DMS 273 (cell line): ENCODE measurements around the gene EPS8.

Experiments
- DNase-seq: peaks from one replicate; lab custom pipeline; 2025; ENCODE audit not compliant: unreplicated experiment; lab: John Stamatoyannopoulos, UW

The EPS8 gene

DNA sequence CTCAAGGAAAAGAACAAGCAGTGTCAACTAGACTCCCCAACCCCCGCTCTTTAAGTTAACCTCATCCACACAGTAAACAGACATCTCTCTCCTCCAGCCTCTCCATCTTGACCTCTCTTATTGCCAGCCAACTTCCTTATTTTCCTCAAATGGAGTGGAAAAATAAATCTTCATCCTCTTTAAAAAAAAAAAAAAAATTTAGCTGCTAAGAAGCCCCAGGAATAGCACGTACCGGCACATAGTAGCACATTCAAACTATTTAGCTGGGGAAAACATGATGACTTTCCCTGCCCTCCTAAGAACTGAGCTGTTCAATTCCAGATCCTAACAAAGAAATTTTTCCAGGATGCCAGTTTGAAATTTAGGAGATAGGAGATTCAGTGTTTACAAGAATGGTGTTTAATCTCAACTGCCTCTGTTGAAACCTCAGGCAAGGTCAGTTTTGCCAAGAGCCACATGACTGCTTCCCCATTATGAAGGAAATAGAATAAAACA is 90.8 kb downstream of the EPS8 start:
- no peak for DNase-seq

DNA sequence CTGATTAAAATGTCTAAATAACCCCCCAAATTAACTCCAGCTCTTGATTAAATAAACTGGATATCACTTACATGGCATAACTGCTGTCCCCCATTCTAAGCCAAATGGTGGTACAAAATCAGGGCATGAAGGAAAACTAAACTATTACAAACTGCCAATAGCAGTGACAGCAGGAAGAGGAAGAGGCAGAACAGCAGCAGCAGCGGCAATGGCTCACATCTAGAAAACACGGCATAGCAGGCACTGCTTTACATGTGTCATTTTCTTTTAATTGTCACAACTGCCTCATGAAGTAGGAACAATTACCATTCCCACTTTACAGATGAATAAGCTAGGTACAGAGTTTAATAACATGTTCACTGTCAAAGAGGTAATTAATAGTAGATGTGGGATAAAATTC is 92.0 kb downstream of the EPS8 start:
- no peak for DNase-seq

- DNase-seq = no peak
Observed at GRCh38 chr12:15693228-15693911, 95.8 kb downstream of the EPS8 start.

GRCh38 chr12:15691388-15691787 is 97.8 kb downstream of the EPS8 start:
- no peak for DNase-seq

- DNase-seq = no peak
Observed at GRCh38 chr12:15690320-15690719, 98.9 kb downstream of the EPS8 start.

DNA sequence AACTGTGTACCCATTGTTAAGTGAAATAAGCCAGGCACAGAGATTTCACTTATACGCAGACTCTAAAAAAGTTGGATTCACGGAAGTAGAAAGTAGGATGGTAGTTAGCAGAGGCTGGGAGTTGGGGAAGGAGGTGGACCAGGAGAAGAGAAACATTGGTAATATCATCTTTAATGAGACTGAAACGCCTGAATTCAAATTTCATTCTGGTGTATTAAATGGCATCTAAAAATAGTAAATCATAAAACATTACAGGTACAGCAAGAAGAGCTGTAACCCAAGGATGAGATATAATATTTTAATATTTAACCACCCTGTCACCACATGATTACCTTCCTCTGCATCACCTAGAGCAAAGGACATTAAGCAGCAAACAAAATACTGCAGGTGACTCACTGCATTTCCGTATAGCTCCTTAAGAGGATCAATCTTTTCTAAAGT is 99.4 kb downstream of the EPS8 start:
- DNase-seq = no peak

DNA sequence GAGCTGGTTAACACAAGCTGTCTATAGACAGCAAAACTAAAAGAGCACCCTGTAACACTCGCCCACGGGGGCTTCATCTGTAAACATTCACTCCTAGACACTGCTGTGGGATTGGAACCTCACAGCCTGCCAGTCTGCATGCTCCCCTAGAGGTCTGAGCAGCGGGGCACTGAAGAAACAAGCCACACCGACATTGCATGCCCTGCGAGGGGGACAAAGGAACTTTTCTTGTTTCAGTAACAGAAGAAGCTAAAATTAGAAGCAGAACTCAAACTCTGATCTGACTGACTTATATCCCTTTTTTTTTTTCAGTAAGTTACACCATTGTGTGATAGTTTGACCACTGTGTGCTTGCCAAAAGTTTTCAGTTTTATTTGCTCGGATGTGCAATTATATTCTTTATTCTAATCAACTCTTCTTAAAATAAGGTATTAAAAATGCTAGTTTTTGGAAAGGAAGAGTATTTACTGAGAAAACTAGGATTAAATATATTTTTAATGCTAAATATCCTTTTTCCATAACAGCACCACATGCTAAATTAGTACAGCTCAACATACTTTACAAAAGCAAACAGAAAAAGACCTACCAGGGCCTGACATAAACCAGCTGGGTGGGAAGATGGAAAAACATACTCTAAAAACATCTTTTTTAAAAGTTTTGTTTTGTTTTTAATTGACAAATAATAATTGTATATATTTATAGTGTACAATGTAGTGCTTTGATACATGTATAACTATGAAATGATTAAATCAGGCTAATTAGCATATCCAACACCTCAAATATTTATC is 100.2 kb downstream of the EPS8 start:
- no peak for DNase-seq

- DNase-seq = peak; percentile 7
Observed at GRCh38 chr12:15688202-15688736, 100.9 kb downstream of the EPS8 start.

DNA sequence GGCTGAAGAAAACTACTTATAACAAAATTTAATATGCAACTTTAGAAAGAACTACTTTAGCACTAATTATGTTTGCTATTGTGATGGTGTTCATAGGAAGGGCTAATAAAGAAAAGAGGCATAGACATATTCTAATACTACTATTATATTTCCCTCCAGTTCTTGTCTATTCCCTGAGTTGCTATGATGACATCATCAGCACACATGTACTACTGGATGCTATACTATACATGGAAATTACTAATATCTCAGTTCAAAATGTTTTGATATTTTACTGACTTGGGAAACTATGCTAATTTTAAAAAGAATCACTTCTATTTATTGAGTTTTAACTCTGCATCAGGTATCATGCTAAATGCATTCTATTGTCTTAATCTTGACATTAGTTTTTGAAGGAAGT is 101.6 kb downstream of the EPS8 start:
- DNase-seq = no peak

- no peak for DNase-seq
Observed at GRCh38 chr12:15684896-15685658, 104.1 kb downstream of the EPS8 start.

GRCh38 chr12:15682826-15683225 is 106.4 kb downstream of the EPS8 start:
- no peak for DNase-seq

GRCh38 chr12:15679151-15679550 is 110.0 kb downstream of the EPS8 start:
- no peak for DNase-seq

- DNase-seq = no peak
Observed at GRCh38 chr12:15677726-15678201, 111.4 kb downstream of the EPS8 start.

DNA sequence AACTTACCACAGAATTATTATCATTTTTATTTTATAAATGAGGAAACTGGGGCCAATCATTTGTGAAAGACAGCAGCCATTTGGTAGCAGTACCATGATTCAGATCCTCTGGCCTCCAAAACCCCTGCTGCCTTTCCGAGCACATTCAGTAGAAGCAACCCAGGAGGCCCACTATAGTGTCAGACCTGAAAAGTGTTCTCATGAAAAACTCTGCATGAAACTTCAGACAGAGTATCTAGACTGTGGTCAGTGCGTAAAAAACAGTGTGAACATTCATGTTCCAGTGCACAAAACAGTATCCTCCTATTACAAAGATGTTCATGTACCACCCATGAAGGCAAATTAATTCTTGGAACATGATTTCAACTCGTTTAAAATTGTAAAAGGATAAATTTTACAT is 112.0 kb downstream of the EPS8 start:
- no peak for DNase-seq

DNA sequence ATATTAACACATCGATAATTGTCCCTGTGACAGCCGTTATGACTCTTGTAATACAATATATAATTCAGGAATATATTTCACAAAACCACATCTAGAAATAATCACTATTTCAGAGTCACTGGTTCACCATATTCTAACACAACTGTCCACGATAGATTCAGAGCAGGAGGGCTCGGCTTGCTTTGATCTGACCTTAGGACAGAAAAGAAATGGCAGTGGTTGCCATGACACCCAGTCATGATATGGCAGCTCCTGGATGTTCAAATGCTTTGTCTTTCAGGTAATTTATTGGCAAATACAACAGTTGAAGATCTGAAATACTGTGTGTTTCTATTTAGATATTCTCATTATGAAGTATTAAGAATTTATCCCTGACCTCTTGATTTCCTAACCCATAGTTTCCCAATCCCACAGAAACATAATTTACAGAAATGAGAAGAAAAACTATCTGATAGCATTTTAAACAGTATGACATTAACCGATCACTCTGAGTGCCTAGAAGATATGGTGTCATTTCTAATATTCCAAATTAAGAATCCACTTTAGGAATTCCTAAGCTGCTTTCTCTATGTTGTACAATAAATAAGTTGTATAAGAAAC is 116.4 kb downstream of the EPS8 start:
- no peak for DNase-seq

- DNase-seq = no peak
Observed at GRCh38 chr12:15670756-15671155, 118.4 kb downstream of the EPS8 start.

DNA sequence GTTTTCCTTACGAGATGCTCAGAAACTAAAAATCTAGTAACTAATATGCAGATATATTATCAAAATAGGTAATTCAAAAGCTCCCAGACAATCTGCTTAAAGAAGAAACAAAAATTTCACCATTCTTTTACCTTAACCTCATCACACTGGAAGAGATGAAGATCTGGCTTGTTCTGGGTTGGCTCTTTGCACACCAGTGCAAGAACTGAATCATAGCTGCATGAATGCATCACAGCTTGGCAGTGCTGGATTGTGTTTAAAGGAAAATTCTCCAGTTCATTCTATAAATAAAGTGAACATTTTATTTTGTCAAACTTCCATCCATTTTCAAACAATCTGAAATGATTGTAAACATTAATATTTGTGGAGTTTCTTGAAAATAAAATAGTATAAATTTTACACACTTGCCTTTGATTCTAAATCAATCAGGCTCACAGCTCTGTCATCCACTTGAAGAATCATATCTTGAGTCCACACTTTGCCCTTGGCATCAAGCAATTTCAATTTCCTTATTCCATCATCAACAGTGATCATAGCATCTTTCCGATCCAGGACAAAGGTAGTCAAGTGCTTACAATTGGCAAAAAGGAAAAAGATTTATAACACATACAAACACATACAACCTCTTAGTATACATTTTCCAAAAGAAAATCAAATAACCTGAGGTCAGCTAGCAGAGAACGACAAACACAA is 119.8 kb downstream of the EPS8 start:
- DNase-seq = no peak

- no peak for DNase-seq
Observed at GRCh38 chr12:15664491-15664890, 124.7 kb downstream of the EPS8 start.

DNA sequence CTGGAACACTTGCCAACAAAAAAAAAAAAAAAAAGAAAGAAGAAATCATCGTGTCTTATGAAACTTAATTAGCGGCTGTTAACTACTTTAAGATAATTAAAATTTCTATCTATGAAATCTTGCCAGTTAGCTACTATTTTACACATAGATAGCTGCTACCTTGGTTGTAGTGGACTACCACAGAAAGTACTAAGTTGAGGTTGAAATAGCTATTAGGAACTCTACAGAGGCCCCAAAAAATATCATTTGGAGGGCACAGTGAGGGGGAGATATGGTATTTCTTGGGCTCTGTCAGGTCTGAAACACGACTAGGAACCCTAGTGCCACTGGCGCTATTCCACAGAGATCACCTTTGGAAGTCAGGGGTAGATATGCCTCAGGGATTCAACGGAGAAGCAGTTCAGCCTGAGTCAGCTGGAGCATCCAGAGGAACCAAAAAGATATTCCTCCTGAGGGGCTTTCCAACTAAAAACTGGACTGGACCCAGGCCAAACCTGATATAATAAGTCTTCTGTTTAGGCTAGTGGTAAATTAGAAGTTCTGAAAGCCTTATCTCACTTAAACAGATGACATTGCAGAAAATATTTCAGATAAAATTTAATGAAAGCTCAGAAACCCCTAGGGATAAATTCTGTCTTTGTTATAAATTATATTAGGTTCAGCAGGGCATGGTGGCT is 126.1 kb downstream of the EPS8 start:
- no peak for DNase-seq
